ENCODE results near the gene CCDC188. TPM values are rescaled to one million over a fixed set of nuclear protein-coding genes. Genes with fewer than 3 reads are reported as not detected.

CCDC188 gene
- total RNA-seq, 1 donor from 2014 or later, result 1.6 TPM

- ATAC-seq, result peak; percentile 54
- Histone ChIP-seq H3K27me3 (no peaks in the 10 kb centered on the region), H3K36me3 (peaks cover 2% of the 10 kb centered on the region), H3K27ac (peak overlapping the region; percentile 68), H3K4me3 (peak overlapping the region; percentile 92), H3K9me3 (no peaks in the 10 kb centered on the region), H3K4me1 (peaks cover 40% of the 10 kb centered on the region)
- TF ChIP-seq CTCF (IDR thresholded peaks at IDR 0.05), result no peak
- intact Hi-C loops (cut with DNase I), result no loop called here
- peak; percentile 86 for DNase-seq
Measured at GRCh38 chr22:20131859-20132685, 18.8 kb downstream of the CCDC188 start.

- peak; percentile 78 for DNase-seq
- peaks cover 7% of the 10 kb centered on the region for H3K36me3 ChIP-seq
- TF ChIP-seq CTCF (IDR thresholded peaks at IDR 0.05), result no peak
- H3K9me3 ChIP-seq, result no peaks in the 10 kb centered on the region
- peaks cover 36% of the 10 kb centered on the region for H3K4me1 ChIP-seq
- ATAC-seq, result peak; percentile 69
- intact Hi-C loops (cut with DNase I), result no loop called here
- peak within 1 kb of the TSS; percentile 96 for H3K4me3 ChIP-seq
- H3K27me3 ChIP-seq, result no peaks in the 10 kb centered on the region
- peak within 1 kb of the TSS; percentile 92 for H3K27ac ChIP-seq
Measured at GRCh38 chr22:20131597-20131858, 19.3 kb downstream of the CCDC188 start, which contains the start of gene ZDHHC8. Gene ZDHHC8, plus strand, starts transcription at chr22:20131804. Its CDS starts 144 bp downstream, at chr22:20131948.

GRCh38 chr22:20130731-20131596, 19.9 kb downstream of the CCDC188 start:
- H3K27me3 ChIP-seq, result no peaks in the 10 kb centered on the region
- intact Hi-C loops (cut with DNase I), result no loop called here
- ATAC-seq (peak; percentile 90), DNase-seq (peak; percentile 94)
- H3K27ac ChIP-seq, result peak overlapping the region; percentile 92
- H3K36me3 ChIP-seq, result peaks cover 13% of the 10 kb centered on the region
- no peaks in the 10 kb centered on the region for H3K9me3 ChIP-seq
- no peak for TF ChIP-seq CTCF (IDR thresholded peaks at IDR 0.05)
- H3K4me1 ChIP-seq, result peaks cover 31% of the 10 kb centered on the region
- H3K4me3 ChIP-seq, result peak overlapping the region; percentile 96

GRCh38 chr22:20130319-20130718, 20.5 kb downstream of the CCDC188 start:
- ATAC-seq (no peak), DNase-seq (no peak)
- Histone ChIP-seq H3K27me3 (no peaks in the 10 kb centered on the region), H3K4me1 (peaks cover 26% of the 10 kb centered on the region), H3K27ac (no peak overlapping the region), H3K36me3 (peaks cover 19% of the 10 kb centered on the region), H3K4me3 (peak overlapping the region; percentile 96), H3K9me3 (no peaks in the 10 kb centered on the region)
- no peak for TF ChIP-seq CTCF (IDR thresholded peaks at IDR 0.05)
- intact Hi-C loops (cut with DNase I), result no loop called here

- Histone ChIP-seq H3K9me3 (no peaks in the 10 kb centered on the region), H3K4me1 (peaks cover 21% of the 10 kb centered on the region), H3K27me3 (no peaks in the 10 kb centered on the region), H3K27ac (no peak overlapping the region), H3K4me3 (no peak overlapping the region), H3K36me3 (peaks cover 24% of the 10 kb centered on the region)
- DNase-seq (no peak), ATAC-seq (no peak)
- intact Hi-C loops (cut with DNase I), result no loop called here
- TF ChIP-seq CTCF (IDR thresholded peaks at IDR 0.05), result no peak
Measured at GRCh38 chr22:20129747-20130014, 21.2 kb downstream of the CCDC188 start.
